DND-41 (cell line): ENCODE data around the gene SMIM22.

Experiments
- CTCF ChIP-seq: IDR thresholded peaks from 2 replicates; pipeline ENCODE4 v1.5.1; 2012; ENCODE audit warnings: borderline replicate concordance, low read length, moderate library complexity, mild to moderate bottlenecking; ENCODE audit not compliant: poor library complexity, severe bottlenecking; ENCODE audit errors: extremely low read depth
- EZH2 ChIP-seq: IDR thresholded peaks from 3 replicates; pipeline ENCODE4 v1.6.1; 2012; ENCODE audit warnings: borderline replicate concordance, low read depth, mild to moderate bottlenecking, moderate library complexity, low read length, inconsistent platforms; ENCODE audit not compliant: severe bottlenecking

DNA sequence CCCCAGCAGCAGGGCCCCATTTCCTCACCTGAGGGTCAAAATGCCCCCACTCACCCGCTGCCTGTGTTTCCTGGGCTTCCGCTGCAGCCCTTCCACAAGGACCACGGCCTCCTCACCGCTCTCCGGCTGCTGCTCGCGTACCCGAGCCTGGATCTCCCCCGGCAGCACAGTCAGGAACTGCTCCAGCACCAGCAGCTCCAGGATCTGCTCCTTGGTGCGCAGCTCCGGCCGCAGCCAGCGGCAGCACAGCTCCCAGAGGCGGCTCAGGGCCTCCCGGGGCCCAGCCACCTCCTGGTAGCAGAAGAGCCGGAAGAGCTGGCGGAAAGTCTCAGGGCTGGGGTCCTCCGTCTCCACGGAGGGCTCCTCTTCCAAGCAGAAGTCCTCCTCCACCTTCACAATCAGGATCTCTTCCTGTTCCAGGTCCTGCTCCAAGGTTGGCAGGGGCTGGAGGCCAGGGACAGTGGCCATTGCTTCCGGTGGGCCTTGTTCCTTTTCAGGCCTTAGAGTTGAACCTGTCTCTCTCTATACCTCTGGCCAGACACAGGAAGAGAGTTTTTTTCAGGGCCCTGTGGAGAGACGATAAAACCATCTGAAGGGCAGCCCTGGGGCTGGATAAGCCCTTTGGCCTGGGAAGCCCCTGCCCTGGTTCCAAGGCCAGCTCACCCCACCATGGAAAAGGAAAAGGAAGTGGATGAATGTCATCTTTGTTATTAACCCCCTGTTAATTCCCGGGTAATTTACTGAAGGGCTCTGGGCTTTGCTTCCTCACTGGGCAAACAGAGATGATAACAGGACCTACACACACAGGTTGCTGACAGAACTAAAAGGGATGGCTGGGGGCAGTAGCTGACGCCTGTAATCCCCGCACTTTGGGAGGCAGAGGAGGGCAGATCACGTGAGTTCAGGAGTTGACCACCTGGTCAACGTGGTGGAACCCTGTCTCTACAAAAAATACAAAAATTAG is 29.4 kb upstream of the SMIM22 start:
- no peak for TF ChIP-seq CTCF
- no peak for TF ChIP-seq EZH2
